Small intestine (tissue), 7 donors: ENCODE measurements around the gene NOTCH1. TPM values are rescaled to one million over a fixed set of nuclear protein-coding genes. Genes with fewer than 3 reads are reported as not detected.

Source experiments
- DNase-seq, 2 donors: peaks; one replicate each; pipeline versions ENCODE4 v3.0.0 to v3.0.0-alpha.2; 2013
- FAIRE-seq: peaks from 2 replicates; lab custom pipeline; 2012; peaks lifted over from hg19 to GRCh38; lab: Jason Lieb, UNC
- H3K27ac ChIP-seq, 3 donors: one replicate each; pipeline ENCODE4 v1.5.1; 2013; ENCODE audit warnings: low read length in 2 of 3, mild to moderate bottlenecking in 2 of 3, control low read depth in 1 of 3, inconsistent platforms in 1 of 3, low read depth in 1 of 3, moderate library complexity in 1 of 3
- H3K27me3 ChIP-seq, 3 donors: one replicate each; pipeline ENCODE4 v1.6.1; 2013; ENCODE audit warnings: low read length in 3 of 3, inconsistent platforms in 1 of 3; ENCODE audit not compliant: control insufficient read depth in 3 of 3, insufficient read depth in 3 of 3
- H3K36me3 ChIP-seq, 3 donors: one replicate each; pipeline ENCODE4 v1.6.1; 2013; ENCODE audit warnings: low read length in 3 of 3, inconsistent platforms in 1 of 3, low read depth in 1 of 3, mild to moderate bottlenecking in 1 of 3, moderate library complexity in 1 of 3; ENCODE audit not compliant: control insufficient read depth in 3 of 3, insufficient read depth in 2 of 3
- H3K4me1 ChIP-seq, 3 donors: one replicate each; pipeline ENCODE4 v1.6.1; 2013; ENCODE audit warnings: low read length in 2 of 3, inconsistent platforms in 1 of 3, low read depth in 1 of 3, mild to moderate bottlenecking in 1 of 3, moderate library complexity in 1 of 3; ENCODE audit not compliant: control insufficient read depth in 3 of 3, insufficient read depth in 2 of 3
- H3K4me3 ChIP-seq, 3 donors: one replicate each; pipeline ENCODE4 v1.5.1; 2013; ENCODE audit warnings: low read length in 3 of 3, control low read depth in 1 of 3, inconsistent platforms in 1 of 3, low read depth in 1 of 3, mild to moderate bottlenecking in 1 of 3, moderate library complexity in 1 of 3
- H3K9me3 ChIP-seq, 2 donors: one replicate each; pipeline ENCODE4 v1.6.1; 2013; ENCODE audit warnings: low read depth in 1 of 2, low read length in 1 of 2; ENCODE audit not compliant: control insufficient read depth in 2 of 2, insufficient read depth in 1 of 2
- WGBS, 3 donors: extraction: QIAGEN DNeasy Blood & Tissue Kit; methylation state at CpG; one replicate each; pipeline ENCODE4 v1.1.7; 2013; 5-methylcytosine and 5-hydroxymethylcytosine counted together
- polyA plus RNA-seq, 4 donors: library from polyadenylated mRNA; stranded (reverse) in 3 of 4; unstranded in 1 of 4; fragments of 200-250 nt in 3 of 4; fragments of 120-200 nt in 1 of 4; gene quantifications; one replicate each; pipeline versions ENCODE4 v1.2.1 to v1.2.3, GENCODE V29; 2013
- donor health status: healthy with polysubstance abuse.
- donor health status: control.
- donor health status: control.
- donor health status: Bipolar disorder and iron deficiency.
- donor health status: healthy.

The NOTCH1 gene
- polyA plus RNA-seq, 4 donors, result 1.8 to 19.8 (median 7.3) TPM

GRCh38 chr9:136519263-136520052 lies 26.4 kb downstream of the NOTCH1 start:
- H3K4me3 ChIP-seq, result no peak overlapping the region
- DNase-seq (no peak), FAIRE-seq (no peak)
- peaks cover 6 to 35% (median 10%) of the 10 kb centered on the region in 3 donors for H3K4me1 ChIP-seq
- peaks cover 2 to 88% (median 20%) of the 10 kb centered on the region in 3 donors for H3K36me3 ChIP-seq
- peak overlapping the region in 1 of 3 donors; percentile 23 for H3K27ac ChIP-seq
- WGBS, 3 donors, result 26 to 69% (median 49%) methylated on average over 30 to 32 of the region's 32 CpGs
- no peaks in the 10 kb centered on the region for H3K27me3 ChIP-seq
- no peaks in the 10 kb centered on the region for H3K9me3 ChIP-seq

- H3K4me1 ChIP-seq, result peaks cover 4 to 35% (median 7%) of the 10 kb centered on the region in 3 donors
- H3K27me3 ChIP-seq, result no peaks in the 10 kb centered on the region
- H3K36me3 ChIP-seq, result peaks cover 7 to 90% (median 23%) of the 10 kb centered on the region in 3 donors
- 59 to 77% (median 66%) methylated on average over 18 of the region's 18 CpGs for WGBS, 3 donors
- no peak overlapping the region for H3K27ac ChIP-seq
- FAIRE-seq (no peak), DNase-seq (no peak)
- no peaks in the 10 kb centered on the region for H3K9me3 ChIP-seq
- H3K4me3 ChIP-seq, result no peak overlapping the region
These were observed 27.2 kb downstream of the NOTCH1 start for GRCh38 chr9:136518623-136519022.

- H3K4me3 ChIP-seq, result no peak overlapping the region
- H3K4me1 ChIP-seq, result peaks cover 4 to 35% (median 7%) of the 10 kb centered on the region in 3 donors
- no peaks in the 10 kb centered on the region for H3K9me3 ChIP-seq
- H3K36me3 ChIP-seq, result peaks cover 7 to 90% (median 23%) of the 10 kb centered on the region in 3 donors
- no peak overlapping the region for H3K27ac ChIP-seq
- DNase-seq (no peak), FAIRE-seq (no peak)
- no peaks in the 10 kb centered on the region for H3K27me3 ChIP-seq
- WGBS, 3 donors, result 73 to 86% (median 82%) methylated on average over 16 to 17 of the region's 17 CpGs
These were observed 27.9 kb downstream of the NOTCH1 start for GRCh38 chr9:136517950-136518349.

GRCh38 chr9:136517012-136517743 lies 28.7 kb downstream of the NOTCH1 start:
- WGBS, 3 donors, result 84 to 88% (median 86%) methylated on average over 33 to 37 of the region's 37 CpGs
- Histone ChIP-seq H3K4me3 (no peak overlapping the region), H3K4me1 (peaks cover 4 to 31% (median 5%) of the 10 kb centered on the region in 3 donors), H3K27me3 (no peaks in the 10 kb centered on the region), H3K36me3 (peaks cover 7 to 89% (median 28%) of the 10 kb centered on the region in 3 donors), H3K9me3 (no peaks in the 10 kb centered on the region), H3K27ac (no peak overlapping the region)
- DNase-seq (no peak), FAIRE-seq (no peak)

- Histone ChIP-seq H3K36me3 (peaks cover 11 to 92% (median 31%) of the 10 kb centered on the region in 3 donors), H3K27me3 (no peaks in the 10 kb centered on the region), H3K9me3 (no peaks in the 10 kb centered on the region), H3K4me1 (peaks cover 4 to 24% (median 5%) of the 10 kb centered on the region in 3 donors), H3K4me3 (no peak overlapping the region), H3K27ac (no peak overlapping the region)
- DNase-seq, result no peak
- no peak for FAIRE-seq
- 83 to 96% (median 93%) methylated on average over 19 of the region's 19 CpGs for WGBS, 3 donors
These were observed 29.6 kb downstream of the NOTCH1 start for GRCh38 chr9:136516191-136516654.

GRCh38 chr9:136515276-136515675 lies 30.6 kb downstream of the NOTCH1 start:
- peaks cover 18 to 94% (median 33%) of the 10 kb centered on the region in 3 donors for H3K36me3 ChIP-seq
- no peak overlapping the region for H3K4me3 ChIP-seq
- no peak overlapping the region for H3K27ac ChIP-seq
- FAIRE-seq (no peak), DNase-seq (no peak)
- WGBS, 3 donors, result 91 to 95% (median 95%) methylated on average over 28 of the region's 28 CpGs
- no peaks in the 10 kb centered on the region for H3K27me3 ChIP-seq
- peaks cover 4 to 15% (median 4%) of the 10 kb centered on the region in 3 donors for H3K4me1 ChIP-seq
- H3K9me3 ChIP-seq, result no peaks in the 10 kb centered on the region

GRCh38 chr9:136514022-136514714 lies 31.7 kb downstream of the NOTCH1 start:
- H3K36me3 ChIP-seq, result peaks cover 23 to 99% (median 33%) of the 10 kb centered on the region in 3 donors
- FAIRE-seq, result no peak

GRCh38 chr9:136513191-136513590 lies 32.7 kb downstream of the NOTCH1 start:
- DNase-seq (no peak), FAIRE-seq (no peak)
- H3K4me1 ChIP-seq, result no peaks in the 10 kb centered on the region
- H3K9me3 ChIP-seq, result no peaks in the 10 kb centered on the region
- 96 to 99% (median 97%) methylated on average over 16 of the region's 16 CpGs for WGBS, 3 donors
- H3K27ac ChIP-seq, result no peak overlapping the region
- peaks cover 26 to 99% (median 32%) of the 10 kb centered on the region in 3 donors for H3K36me3 ChIP-seq
- H3K27me3 ChIP-seq, result no peaks in the 10 kb centered on the region
- H3K4me3 ChIP-seq, result no peak overlapping the region

More at GRCh38 chr9:136514022-136514714, 31.7 kb downstream of the NOTCH1 start:
- no peak for DNase-seq
- no peak overlapping the region for H3K27ac ChIP-seq
- H3K27me3 ChIP-seq, result no peaks in the 10 kb centered on the region
- H3K9me3 ChIP-seq, result no peaks in the 10 kb centered on the region
- H3K4me3 ChIP-seq, result no peak overlapping the region
- peaks cover 0 to 4% (median under 1%) of the 10 kb centered on the region in 3 donors for H3K4me1 ChIP-seq
- 90 to 92% (median 91%) methylated on average over 29 of the region's 29 CpGs for WGBS, 3 donors
